Suprapubic skin (tissue), 4 donors: ENCODE results near the gene RRP9.

Experiments used
- CTCF ChIP-seq, 2 donors: fragments of 200-600 bp in 1 of 2; fragments of 450-650 bp in 1 of 2; sonication (generic) in 1 of 2; IDR thresholded peaks; one replicate each; pipeline ENCODE4 v1.5.1; 2016 to 2019; ENCODE audit warnings: antibody characterized with exemption in 2 of 2, mild to moderate bottlenecking in 1 of 2, moderate library complexity in 1 of 2
- POLR2A ChIP-seq, 2 donors: fragments of 450-650 bp; IDR thresholded peaks; one replicate each; pipeline ENCODE4 v1.6.1; 2017; ENCODE audit warnings: antibody characterized with exemption in 2 of 2, mild to moderate bottlenecking in 2 of 2, moderate library complexity in 2 of 2
- POLR2AphosphoS5 ChIP-seq, 3 donors: sonication (generic); formaldehyde crosslinking; IDR thresholded peaks; one replicate each; pipeline ENCODE4 v1.6.1; 2017; ENCODE audit warnings: antibody characterized with exemption in 3 of 3

GRCh38 chr3:51982838-51983577 lies 41.3 kb upstream of the RRP9 start, which contains the start of gene ACY1:
- no peak for TF ChIP-seq CTCF (IDR thresholded peaks at IDR 0.05)
- no peak for TF ChIP-seq POLR2A (IDR thresholded peaks at IDR 0.05)
- peak in 1 of 3 donors; percentile 43 for TF ChIP-seq POLR2AphosphoS5 (IDR thresholded peaks at IDR 0.05)
